Measurements from ENCODE around the gene PARN.

- TF ChIP-seq TBP (IDR thresholded peaks at IDR 0.05; ENCODE audit: low read depth, low read length) (no peak), EZH2 (IDR thresholded peaks at IDR 0.05; ENCODE audit: low read depth, low read length, severe bottlenecking) (no peak), BRCA1 (IDR thresholded peaks at IDR 0.05; ENCODE audit: low read depth, low read length) (no peak), SP1 (IDR thresholded peaks at IDR 0.05; ENCODE audit: low read depth, low read length) (no peak)
These were observed 153.9 kb downstream of the PARN start for GRCh38 chr16:14476183-14476582.
